Prostate gland (tissue), 2 donors: Measurements from ENCODE around the gene ANKMY1.

Source experiments
- POLR2A ChIP-seq: fragments of 450-650 bp; IDR thresholded peaks from one replicate; pipeline ENCODE4 v1.6.1; 2016; ENCODE audit warnings: antibody characterized with exemption, mild to moderate bottlenecking
- POLR2AphosphoS5 ChIP-seq: sonication (generic); formaldehyde crosslinking; IDR thresholded peaks from one replicate; pipeline ENCODE4 v1.6.1; 2017; ENCODE audit warnings: antibody characterized with exemption
- TF ChIP-seq, protein P1 (sequence below), 4 experiments: fragments of 200-600 bp in 2 of 4; fragments of 450-650 bp in 2 of 4; sonication (generic) in 2 of 4; IDR thresholded peaks; 1 replicate in 3 of 4; 2 replicates in 1 of 4; pipeline ENCODE4 v1.5.1; 2016 to 2019; ENCODE audit warnings: antibody characterized with exemption in 4 of 4, mild to moderate bottlenecking in 2 of 4, moderate library complexity in 2 of 4

DNA sequence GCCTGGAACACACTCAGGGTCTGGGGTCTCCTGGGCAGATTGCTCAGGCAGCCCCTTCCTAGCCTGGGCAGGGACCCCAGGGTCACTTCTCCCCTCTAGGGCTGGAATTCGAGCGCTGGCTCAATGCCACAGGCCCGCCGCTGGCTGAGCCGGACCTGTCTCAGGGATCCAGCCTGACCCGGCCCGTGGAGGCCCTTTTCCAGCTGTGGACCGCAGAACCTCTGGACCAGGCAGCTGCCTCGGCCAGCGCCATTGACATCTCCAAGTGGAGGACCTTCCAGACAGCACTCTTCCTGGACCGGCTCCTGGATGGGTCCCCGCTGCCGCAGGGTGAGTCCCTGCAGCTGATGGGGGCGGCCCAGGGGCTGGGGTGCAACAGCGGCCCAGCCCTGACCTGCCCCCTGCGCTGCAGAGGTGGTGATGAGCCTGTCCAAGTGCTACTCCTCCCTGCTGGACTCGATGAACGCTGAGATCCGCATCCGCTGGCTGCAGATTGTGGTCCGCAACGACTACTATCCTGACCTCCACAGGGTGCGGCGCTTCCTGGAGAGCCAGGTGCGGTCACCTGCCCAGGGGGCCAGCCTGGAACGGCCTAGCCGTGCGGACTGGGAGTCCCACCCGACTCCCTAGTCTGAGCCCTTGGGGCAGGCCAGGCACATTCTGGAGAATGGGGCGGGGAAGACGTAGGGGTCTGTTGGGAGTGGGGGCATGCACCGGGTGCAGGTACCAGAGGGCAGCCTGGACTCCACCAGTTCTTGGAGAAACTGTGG lies 18.8 kb upstream of the ANKMY1 start:
- TF ChIP-seq POLR2AphosphoS5 (no peak), POLR2A (no peak)
- TF ChIP-seq, protein P1, sequence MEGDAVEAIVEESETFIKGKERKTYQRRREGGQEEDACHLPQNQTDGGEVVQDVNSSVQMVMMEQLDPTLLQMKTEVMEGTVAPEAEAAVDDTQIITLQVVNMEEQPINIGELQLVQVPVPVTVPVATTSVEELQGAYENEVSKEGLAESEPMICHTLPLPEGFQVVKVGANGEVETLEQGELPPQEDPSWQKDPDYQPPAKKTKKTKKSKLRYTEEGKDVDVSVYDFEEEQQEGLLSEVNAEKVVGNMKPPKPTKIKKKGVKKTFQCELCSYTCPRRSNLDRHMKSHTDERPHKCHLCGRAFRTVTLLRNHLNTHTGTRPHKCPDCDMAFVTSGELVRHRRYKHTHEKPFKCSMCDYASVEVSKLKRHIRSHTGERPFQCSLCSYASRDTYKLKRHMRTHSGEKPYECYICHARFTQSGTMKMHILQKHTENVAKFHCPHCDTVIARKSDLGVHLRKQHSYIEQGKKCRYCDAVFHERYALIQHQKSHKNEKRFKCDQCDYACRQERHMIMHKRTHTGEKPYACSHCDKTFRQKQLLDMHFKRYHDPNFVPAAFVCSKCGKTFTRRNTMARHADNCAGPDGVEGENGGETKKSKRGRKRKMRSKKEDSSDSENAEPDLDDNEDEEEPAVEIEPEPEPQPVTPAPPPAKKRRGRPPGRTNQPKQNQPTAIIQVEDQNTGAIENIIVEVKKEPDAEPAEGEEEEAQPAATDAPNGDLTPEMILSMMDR (IDR thresholded peaks at IDR 0.05) = no peak
